BLaER1 (cell line): ENCODE data around the gene HSPG2.

Experiments
- H3K27ac ChIP-seq: shearing (Covaris generic); formaldehyde crosslinking; 2 replicates; pipeline ENCODE4 v1.8.1; 2022
- H3K27me3 ChIP-seq: shearing (Covaris generic); formaldehyde crosslinking; 2 replicates; pipeline ENCODE4 v1.8.1; 2022
- H3K36me3 ChIP-seq: shearing (Covaris generic); formaldehyde crosslinking; 2 replicates; pipeline ENCODE4 v1.8.1; 2022
- H3K4me1 ChIP-seq: shearing (Covaris generic); formaldehyde crosslinking; 2 replicates; pipeline ENCODE4 v1.8.1; 2022
- H3K4me2 ChIP-seq: shearing (Covaris generic); formaldehyde crosslinking; 2 replicates; pipeline ENCODE4 v1.8.1; 2022
- H3K4me3 ChIP-seq: shearing (Covaris generic); formaldehyde crosslinking; 2 replicates; pipeline ENCODE4 v1.8.1; 2022
- H3K9ac ChIP-seq: shearing (Covaris generic); formaldehyde crosslinking; 2 replicates; pipeline ENCODE4 v1.8.1; 2022
- H3K9me3 ChIP-seq: shearing (Covaris generic); formaldehyde crosslinking; 2 replicates; pipeline ENCODE4 v1.8.1; 2022
- H4K20me1 ChIP-seq: shearing (Covaris generic); formaldehyde crosslinking; 2 replicates; pipeline ENCODE4 v1.8.1; 2022
- Cebpa-rat ChIP-seq: shearing (Covaris generic); IDR thresholded peaks from 2 replicates; pipeline ENCODE4 v1.8.1; 2022

Gene HSPG2

DNA sequence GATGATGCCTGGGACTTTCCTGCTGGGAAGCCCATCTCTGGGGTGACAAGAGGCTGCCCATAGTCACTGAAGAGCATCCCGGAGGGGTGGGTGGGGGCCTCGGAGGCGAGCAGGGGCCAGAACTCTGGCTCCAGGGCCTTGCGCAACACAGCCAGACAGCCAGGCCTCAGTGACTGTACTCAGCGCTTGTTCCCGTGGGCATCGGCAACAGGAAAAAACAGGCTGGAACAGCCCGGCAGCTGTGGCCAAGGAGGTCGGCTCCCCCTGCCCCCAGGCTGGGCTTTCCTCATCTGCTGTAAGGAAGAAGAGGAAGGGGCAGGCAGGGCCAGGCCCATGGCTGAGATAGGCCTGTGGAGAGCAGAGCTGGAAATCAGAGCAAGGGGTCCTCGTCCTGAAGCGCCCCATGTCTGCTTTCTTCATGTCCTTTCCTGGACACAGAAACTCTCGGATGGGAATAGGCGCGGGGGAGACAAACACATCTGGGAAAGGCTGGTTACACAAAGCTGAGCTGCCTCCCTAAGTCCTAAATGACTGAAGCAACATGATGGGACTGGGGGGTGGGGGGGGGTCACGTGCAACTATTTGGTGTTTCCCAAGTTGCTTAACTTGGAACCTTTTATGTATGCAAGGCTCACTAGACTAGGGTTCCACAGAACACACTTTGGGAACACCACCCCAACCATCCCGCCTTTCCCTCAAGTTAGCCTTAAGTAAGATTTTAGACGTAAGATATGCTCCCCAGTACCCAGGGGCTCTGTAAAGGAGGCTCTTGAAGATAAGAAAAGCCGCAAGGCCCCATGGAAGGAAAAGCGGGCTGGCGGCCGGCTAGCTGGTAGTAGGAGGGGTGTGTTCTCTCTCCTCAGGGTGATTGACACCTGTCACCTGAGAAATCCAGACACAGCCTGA is 30.7 kb downstream of the HSPG2 start:
- Histone ChIP-seq H3K27ac (peak overlapping the region; percentile 95), H4K20me1 (no peaks in the 10 kb centered on the region), H3K36me3 (no peaks in the 10 kb centered on the region), H3K9me3 (no peaks in the 10 kb centered on the region), H3K4me2 (peak overlapping the region; percentile 83), H3K4me3 (no peak overlapping the region), H3K4me1 (peaks cover 100% of the 10 kb centered on the region), H3K27me3 (no peaks in the 10 kb centered on the region), H3K9ac (peak overlapping the region; percentile 69)
- peak; percentile 97 for TF ChIP-seq Cebpa-rat

DNA sequence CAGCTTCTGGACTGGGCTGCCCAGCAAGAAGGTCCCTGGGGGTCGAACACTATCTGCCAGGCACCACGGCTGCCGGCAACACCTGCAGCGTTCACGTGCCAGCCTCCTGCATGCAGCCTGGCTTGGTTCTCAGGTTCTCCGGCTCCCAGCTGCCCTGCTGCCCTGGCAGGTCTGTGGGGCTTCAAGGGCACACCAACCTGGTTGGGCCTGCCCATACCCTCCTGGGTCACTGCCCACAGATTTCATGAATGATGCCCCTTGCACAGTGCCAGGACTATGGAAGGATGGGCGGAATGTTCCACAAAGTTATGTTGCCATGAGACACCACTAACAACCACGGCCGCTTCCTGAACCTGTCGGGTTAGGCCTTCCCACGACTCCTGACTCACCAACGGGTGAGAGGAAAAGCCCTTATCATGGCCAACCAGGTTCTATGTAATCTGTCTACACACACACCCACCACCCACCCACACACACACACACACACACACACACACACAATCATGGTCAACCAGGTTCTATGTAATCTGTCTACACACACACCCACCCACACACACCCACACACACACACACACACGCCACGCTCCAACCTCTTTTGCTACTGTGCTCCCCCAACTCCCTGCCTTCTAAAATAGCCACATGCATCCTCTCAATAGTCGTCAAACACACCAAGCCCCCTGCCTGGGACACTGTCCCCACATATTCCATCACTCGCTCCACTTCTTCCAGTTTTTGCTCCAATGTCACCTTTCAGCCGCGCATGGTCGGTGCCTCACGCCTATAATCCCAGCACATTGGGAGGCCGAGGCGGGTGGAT is 32.2 kb downstream of the HSPG2 start:
- Histone ChIP-seq H3K27me3 (no peaks in the 10 kb centered on the region), H3K9me3 (no peaks in the 10 kb centered on the region), H3K4me3 (no peak overlapping the region), H3K9ac (peak overlapping the region; percentile 47), H3K4me2 (peak overlapping the region; percentile 83), H3K27ac (peak overlapping the region; percentile 95), H3K36me3 (no peaks in the 10 kb centered on the region), H3K4me1 (peaks cover 100% of the 10 kb centered on the region), H4K20me1 (no peaks in the 10 kb centered on the region)
- no peak for TF ChIP-seq Cebpa-rat

DNA sequence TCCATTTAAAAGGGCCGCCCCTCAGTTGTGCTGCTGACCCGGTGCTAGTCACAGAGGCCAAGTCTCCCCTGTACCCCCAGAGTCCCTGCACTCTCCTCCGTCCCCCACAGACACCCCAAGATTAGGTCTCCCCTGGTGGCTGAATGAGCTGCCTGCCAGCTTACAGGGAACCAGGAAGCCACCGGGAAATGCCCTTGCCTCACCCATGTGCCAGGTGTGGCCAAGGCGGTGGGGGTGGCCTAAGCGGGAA is 32.7 kb downstream of the HSPG2 start:
- H3K9me3 ChIP-seq, result no peaks in the 10 kb centered on the region
- peak overlapping the region; percentile 83 for H3K4me2 ChIP-seq
- H3K27me3 ChIP-seq, result no peaks in the 10 kb centered on the region
- H4K20me1 ChIP-seq, result no peaks in the 10 kb centered on the region
- no peak for TF ChIP-seq Cebpa-rat
- peaks cover 100% of the 10 kb centered on the region for H3K4me1 ChIP-seq
- H3K9ac ChIP-seq, result peak overlapping the region; percentile 47
- peak overlapping the region; percentile 95 for H3K27ac ChIP-seq
- no peak overlapping the region for H3K4me3 ChIP-seq
- H3K36me3 ChIP-seq, result no peaks in the 10 kb centered on the region

DNA sequence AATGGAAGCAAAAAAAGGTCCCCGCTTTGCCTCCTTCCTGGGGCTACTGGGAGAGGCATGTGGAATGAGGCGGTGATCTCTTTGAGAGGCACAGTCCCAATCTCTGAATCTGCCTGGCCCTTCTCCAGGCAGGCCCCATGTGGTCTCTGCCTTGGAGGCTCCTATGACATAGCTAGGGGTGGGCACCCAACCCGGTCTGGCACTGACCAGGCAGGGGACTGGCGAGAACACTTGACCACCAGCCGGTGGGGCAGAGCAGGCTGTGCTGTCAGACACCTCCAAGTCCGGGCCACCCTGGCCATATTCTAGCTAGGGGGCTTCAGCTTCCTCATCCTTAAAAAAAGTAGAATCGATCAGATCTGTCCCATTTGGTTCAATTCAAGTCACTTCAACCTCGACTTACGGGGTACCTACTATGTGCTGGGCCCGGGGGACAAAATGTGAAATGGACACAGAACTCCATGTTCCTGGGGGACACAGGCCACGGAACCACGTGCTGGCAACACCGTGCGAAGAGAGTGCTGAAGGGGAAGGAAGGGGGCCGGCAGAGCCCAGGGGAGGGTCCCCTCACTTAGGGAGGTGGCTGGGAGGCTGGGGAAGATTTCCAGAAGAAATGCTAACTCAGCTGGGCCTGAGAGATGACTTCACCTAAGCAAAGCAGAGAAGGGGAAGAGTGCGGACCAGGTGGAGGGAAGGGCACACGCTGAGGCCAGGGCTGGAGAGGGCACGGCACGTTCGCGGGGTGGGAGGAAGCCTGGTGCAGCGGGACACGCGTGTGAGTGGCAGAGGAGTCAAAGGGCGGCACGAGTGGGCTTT is 33.3 kb downstream of the HSPG2 start:
- Histone ChIP-seq H3K27me3 (no peaks in the 10 kb centered on the region), H3K27ac (peak overlapping the region; percentile 95), H3K9ac (peak overlapping the region; percentile 47), H3K9me3 (no peaks in the 10 kb centered on the region), H3K4me2 (peak overlapping the region; percentile 83), H3K4me1 (peaks cover 100% of the 10 kb centered on the region), H3K4me3 (no peak overlapping the region), H4K20me1 (no peaks in the 10 kb centered on the region), H3K36me3 (no peaks in the 10 kb centered on the region)
- no peak for TF ChIP-seq Cebpa-rat

DNA sequence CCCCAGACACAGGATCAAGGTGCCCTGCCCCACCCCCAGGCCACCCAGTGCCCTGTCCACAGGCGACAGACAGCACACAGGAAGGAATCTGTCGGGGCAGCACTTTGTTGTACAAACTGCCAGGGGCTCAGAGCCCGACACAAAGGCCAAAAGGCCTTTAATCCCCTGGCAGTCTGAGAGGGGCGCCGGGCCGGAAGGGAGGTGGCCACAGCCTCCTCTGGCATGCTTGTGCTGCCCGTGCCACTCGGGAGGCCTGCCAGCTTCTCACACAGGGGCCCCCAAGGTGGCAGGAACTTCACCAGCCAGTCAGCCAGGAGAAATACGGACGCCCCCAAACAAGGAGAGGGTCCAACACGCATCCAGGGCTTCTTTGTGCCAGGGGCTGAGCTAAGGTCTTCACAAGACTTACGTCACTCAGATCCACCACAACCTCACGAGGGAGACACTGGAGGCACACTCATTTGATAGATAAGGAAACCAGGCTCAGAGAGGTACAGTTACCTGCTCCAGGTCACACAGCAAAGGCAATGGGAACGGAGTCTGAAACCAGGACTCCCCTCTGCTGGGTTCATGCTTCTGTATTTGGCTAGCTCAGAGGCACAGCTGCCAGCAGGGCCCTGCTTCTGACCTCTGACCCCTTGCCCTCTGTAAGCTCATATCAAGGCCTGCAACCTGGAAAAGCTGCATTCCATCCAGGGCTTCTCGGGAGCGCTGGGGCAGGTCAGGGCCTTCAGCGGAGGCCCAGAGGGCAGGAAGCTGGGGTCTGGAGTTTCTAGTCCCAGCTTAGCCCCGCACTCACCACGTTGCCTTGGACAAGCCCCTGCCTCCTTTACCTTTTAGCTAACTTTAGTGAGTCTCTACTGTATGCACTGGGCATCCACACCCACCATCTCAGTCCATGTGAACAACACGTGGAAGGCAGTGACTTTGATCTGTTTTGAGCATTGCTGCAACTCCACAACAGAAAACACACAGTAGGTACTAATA is 34.8 kb downstream of the HSPG2 start:
- Histone ChIP-seq H3K27me3 (no peaks in the 10 kb centered on the region), H3K4me3 (no peak overlapping the region), H3K4me1 (peaks cover 100% of the 10 kb centered on the region), H3K36me3 (no peaks in the 10 kb centered on the region), H3K4me2 (peak overlapping the region; percentile 83), H4K20me1 (no peaks in the 10 kb centered on the region), H3K9me3 (no peaks in the 10 kb centered on the region), H3K9ac (peak overlapping the region; percentile 80), H3K27ac (peak overlapping the region; percentile 95)
- TF ChIP-seq Cebpa-rat, result no peak

DNA sequence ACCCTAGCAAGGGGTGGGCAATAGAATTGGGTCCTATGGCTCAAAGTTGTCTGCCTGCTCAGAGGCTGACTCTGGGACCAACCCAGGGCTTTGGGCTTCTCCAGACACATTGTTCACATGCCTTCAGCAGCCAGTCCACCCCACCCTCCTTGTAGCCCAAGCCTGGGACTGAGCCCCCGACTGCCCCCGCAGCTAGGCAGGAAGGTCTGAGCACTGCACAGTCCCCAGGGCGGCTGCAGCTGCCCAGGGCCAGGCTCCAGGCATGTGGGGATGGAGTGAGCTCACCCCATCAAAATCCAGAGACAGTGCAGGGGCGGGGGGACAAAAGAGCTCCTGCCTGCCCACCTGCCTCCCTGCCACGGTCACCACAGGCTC is 35.6 kb downstream of the HSPG2 start:
- Histone ChIP-seq H3K9ac (peak overlapping the region; percentile 80), H3K4me2 (peak overlapping the region; percentile 83), H3K27ac (peak overlapping the region; percentile 95), H4K20me1 (no peaks in the 10 kb centered on the region), H3K36me3 (no peaks in the 10 kb centered on the region), H3K4me1 (peaks cover 100% of the 10 kb centered on the region), H3K4me3 (no peak overlapping the region; the same call in 1 of the 2 replicates), H3K9me3 (no peaks in the 10 kb centered on the region), H3K27me3 (no peaks in the 10 kb centered on the region)
- TF ChIP-seq Cebpa-rat, result no peak

DNA sequence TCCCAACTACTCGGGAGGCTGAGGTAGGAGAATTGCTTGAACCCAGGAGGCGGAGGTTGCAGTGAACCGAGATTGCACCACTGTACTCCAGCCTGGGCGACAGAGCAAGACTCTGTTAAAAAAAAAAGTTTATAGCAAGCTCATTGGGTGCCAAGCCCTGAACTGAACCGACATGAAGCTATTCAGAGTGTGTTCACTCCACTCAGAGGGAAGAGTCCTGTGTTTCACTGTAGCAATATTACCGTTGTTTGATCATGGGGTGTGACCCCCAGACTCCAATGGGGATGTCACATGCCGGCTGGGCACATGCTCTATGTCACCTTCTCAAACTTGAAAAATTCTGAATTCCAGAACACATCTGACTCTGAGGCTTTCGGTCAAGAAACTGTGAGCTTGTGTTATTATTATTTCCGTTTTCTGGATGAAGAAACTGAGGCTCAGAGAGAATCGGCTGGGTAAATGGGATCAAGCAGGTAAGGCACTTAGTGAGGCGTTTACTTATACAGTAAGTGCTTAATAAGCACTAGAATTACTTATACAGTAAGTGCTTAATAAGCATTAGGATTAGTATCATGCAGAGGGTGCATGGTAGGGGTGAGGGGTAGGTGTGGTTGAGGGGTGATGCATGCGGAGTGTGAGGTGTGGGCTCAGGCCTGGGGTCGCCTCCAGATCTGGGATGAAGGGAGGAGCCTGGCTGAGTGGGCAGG is 36.2 kb downstream of the HSPG2 start:
- H3K4me2 ChIP-seq, result peak overlapping the region; percentile 83
- TF ChIP-seq Cebpa-rat, result no peak
- H3K27ac ChIP-seq, result peak overlapping the region; percentile 95

DNA sequence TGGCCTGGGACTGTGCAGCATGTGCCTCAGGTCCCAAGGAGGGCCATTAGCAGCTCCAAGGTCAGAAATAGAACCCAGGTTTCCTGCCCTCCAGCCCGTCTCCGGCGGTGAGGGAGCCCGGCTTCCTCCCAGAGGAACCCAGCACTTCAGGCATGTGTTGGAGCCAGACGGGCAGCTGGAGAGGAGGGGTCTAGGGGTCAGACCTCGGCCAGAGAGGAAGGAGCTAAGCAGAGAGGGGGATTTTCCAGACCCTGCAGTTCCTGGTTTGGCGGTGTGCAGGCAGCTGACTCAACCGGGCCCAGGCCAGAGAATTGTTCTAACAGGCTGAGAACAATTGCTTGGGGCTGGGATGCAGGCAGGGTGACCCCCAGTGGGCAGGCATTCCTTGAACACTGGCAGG is 37.1 kb downstream of the HSPG2 start:
- Histone ChIP-seq H3K9me3 (no peaks in the 10 kb centered on the region), H3K4me2 (peak overlapping the region; percentile 83), H3K36me3 (peaks cover 9% of the 10 kb centered on the region), H3K4me3 (peak overlapping the region; percentile 40), H3K9ac (peak overlapping the region; percentile 80), H3K4me1 (peaks cover 98% of the 10 kb centered on the region), H3K27me3 (no peaks in the 10 kb centered on the region), H3K27ac (peak overlapping the region; percentile 95), H4K20me1 (no peaks in the 10 kb centered on the region)
- no peak for TF ChIP-seq Cebpa-rat

More for the DNA sequence above, 36.2 kb downstream of the HSPG2 start:
- Histone ChIP-seq H3K4me1 (peaks cover 100% of the 10 kb centered on the region), H3K9me3 (no peaks in the 10 kb centered on the region), H4K20me1 (no peaks in the 10 kb centered on the region), H3K9ac (peak overlapping the region; percentile 80; the same call in 1 of the 2 replicates), H3K36me3 (no peaks in the 10 kb centered on the region; the same call in 1 of the 2 replicates), H3K27me3 (no peaks in the 10 kb centered on the region), H3K4me3 (no peak overlapping the region)
